SIG-M5 treated with dmso at 0.1 percent for 504 hours (cell line): Measurements from ENCODE around the gene IL24.

ENCODE experiments used
- DNase-seq: peaks from one replicate; lab custom pipeline; 2025; ENCODE audit not compliant: unreplicated experiment; lab: John Stamatoyannopoulos, UW

Gene IL24

GRCh38 chr1:206878456-206878855 is 18.8 kb upstream of the IL24 start:
- DNase-seq: peak; percentile 44

DNA sequence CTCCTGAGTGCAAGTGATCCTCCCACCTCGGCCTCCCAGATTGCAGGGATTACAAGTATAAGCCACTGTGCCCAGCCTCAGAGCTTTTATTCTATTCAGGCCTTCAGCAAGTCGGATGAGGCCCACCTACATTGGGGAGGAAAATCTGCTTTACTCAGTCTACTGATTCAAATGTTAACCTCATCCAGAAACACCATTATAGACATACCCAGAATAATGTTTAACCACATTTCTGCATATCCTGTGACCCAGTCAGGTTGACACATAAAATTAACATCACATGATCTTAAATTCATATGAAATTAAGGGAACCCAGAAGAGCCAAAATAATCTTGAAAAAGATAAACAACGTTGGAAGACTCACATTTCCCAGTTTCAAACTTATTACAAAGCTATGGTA is 16.9 kb upstream of the IL24 start:
- no peak for DNase-seq

DNA sequence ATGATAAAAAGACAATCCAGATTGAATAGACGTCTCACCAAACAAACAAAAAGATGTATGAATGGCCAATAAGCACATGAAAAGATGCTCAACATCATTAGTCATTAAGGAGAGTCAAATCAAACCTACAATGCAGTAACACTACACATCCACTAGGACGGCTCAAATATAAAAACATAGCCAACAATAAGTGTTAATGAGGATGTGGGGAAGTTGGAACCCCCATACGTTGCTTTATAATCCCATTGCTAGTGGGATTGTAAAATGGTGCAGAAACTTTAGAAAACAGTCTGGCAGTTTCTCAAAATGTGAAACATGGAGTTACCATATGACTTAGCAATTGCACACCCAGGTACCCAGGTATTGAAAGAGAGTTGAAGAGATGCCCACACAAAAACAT is 14.7 kb upstream of the IL24 start:
- peak; percentile 32 for DNase-seq

DNA sequence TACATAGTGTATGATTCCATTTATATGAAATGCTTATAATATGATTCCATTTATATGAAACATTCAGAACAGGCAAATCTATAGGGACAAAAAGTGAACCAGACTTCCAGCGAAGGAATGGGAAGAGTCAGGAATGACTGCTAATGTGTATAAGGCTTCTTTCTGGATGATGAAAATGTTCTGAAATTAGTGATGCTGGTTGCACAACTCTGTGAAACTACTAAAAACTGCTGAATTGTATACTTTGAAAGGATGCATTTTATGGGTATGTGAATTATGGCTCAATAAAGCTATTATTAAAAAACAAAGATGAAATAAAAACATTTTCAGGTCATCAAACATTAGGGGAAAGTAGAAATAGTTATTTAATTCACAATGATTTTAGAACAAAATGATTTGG is 14.1 kb upstream of the IL24 start:
- no peak for DNase-seq

DNA sequence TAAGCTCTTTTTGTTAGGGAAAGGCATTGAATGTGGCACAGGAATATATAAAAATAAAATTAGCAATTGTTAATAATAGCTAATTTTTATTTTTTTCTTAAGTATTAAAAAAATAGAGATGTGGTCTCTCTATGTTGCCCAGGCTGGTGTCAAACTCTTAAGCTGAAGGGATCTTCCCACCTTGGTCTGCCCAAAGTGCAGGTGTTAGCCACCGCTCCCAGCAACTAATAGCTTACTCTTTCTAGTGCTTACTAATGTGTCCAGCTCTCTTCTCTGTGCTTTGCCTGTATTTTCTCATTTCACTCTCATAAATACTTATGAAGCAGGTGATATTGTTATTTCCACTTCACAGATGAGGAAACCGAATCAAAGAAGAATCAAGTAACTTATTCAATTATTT is 13.4 kb upstream of the IL24 start:
- DNase-seq: no peak

DNA sequence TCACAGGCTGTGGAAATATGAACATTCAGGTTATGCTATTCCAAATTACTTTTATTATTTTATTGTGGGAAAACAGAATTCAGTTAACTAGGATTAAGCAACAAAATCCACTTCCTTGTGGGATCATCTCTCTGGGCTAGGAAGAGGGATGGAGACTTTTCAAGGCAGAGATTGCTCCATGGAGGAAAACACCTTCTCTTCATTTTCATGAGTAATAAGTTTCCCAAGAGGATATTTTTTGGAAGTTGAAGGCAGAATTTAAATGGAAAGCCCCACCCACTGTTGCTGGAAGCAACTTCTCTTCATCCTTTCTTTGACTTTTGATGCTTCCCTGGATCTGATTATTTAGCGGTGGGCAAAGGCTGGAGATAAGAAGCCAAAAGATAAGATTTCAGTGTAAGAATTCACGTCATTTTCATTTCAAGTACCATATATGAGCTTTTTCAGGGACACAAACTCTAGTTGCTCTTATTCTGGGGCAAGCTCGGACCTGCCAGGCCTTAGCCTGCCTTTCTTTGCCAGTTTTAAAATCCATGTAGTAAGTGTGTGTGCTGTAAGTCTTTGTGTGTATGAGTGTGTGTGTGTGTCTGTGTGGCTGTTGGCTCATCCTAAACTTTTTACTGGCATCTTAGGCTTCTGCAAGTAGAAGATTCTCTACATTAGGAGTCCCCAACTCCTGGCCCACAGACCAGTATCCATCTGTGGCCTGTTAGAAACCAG is 11.7 kb upstream of the IL24 start:
- DNase-seq: no peak

DNA sequence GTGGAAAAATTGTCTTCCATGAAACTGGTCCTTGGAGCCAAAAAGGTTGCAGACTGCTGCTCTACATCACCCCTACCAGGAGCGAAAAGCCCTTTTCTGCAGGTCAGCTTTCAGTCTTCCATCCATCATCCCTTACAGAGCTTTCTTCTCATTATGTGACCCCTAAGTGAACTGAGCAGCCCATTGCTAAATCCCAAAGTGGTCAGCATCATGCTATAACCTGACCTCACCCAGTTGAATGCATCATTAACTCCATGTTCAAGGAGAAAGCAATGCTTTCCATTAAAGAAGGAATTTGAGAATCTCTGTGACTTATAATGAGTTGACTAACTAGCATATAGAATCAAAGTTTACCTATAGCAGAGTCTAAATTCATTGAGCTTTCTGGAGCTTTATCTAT is 10.4 kb upstream of the IL24 start:
- no peak for DNase-seq

- no peak for DNase-seq
These were observed 9.5 kb upstream of the IL24 start for GRCh38 chr1:206887701-206888100.

DNA sequence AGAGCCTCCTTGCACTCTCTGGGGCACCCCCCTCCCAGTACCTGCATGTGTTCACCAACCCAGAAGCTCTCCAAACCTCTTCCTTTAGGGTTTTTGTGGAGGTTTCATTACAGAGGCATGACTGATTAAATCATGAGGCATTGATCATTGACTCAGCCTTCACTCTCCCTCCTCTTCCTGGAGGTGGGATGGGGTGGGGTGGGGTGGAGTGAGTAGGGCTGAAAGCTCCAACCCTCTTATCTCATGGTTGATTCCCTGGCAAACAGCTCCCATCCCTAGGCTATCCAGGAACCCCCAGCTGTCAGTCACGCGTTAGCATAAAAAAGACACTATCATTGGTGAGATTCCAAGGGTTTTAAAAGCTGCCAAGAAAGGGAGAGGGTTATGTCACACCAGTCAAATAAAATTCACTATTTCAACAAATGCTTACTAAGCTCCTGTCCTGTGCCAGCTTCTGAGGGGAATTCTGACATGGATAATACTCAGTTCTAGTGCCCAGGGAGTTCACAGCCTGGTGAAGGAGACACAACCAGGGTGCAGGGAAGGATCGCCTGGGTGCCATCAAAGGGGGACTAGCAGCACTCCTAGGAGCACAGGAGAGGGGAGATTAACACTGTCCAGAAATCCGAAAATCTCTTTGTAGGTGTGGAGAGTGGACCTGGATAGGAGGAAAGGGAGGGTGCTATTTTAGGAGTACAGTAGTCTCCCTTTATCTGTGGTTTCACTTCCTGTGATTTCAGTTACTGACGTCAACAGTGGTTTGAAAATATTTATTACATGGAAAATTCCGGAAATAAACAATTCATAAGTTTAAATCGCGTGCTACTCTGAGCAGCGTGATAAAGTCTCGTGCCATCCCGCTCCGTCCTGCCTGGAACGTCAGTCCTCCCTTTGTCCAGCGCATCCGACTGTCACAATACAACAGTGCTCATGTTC is 6.8 kb upstream of the IL24 start:
- peak; percentile 57 for DNase-seq

GRCh38 chr1:206891412-206891811 is 5.8 kb upstream of the IL24 start:
- no peak for DNase-seq

DNA sequence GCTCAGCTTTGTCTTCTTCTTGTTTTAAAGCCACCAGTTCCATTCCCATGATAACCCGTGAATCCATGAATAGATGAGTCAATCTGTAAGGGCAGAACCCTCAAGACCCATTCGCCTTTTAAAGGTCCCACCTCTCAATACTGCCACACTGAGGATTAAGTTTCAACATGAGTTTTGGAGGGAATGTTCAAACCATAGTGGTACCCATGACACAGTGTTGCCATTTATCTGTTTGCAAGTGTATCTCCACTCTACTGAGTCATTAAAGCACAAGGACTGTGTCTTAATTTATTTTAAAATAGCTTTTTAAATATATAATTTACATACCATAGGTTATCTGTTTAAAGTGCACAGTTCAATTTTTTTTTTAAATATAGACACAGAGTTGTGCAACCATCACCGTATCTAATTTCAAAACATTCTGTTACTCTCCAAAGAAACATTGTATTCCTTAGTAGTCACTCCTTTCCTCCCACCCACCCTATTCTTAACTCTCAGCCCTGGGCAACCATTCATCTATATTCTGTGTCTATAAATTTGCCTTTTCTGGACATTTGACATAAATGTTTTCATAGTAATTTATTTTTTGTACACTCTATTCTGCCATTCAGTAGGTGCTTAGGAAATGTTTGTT is 4.8 kb upstream of the IL24 start:
- DNase-seq: peak; percentile 33

DNA sequence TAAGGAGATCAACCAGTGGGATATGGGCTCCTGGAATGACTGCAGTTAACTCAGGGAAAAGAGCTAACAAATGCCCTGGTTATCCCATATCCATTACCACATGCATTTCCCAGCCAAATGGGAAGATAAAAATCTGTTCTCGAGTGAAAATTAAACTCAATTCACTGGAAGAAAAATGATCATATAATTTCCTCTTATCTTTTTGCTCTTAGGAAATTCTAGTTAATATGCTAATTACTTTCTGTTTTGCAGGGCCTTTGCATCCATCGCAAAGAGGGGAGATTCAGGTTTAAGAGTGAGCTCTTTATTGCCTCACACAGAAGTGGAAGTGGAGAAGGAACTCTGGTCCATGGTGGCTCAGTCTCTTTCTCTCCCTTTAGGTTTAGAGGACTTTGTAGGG is 3.9 kb upstream of the IL24 start:
- no peak for DNase-seq

GRCh38 chr1:206895325-206895724 is 1.9 kb upstream of the IL24 start:
- DNase-seq: no peak

DNA sequence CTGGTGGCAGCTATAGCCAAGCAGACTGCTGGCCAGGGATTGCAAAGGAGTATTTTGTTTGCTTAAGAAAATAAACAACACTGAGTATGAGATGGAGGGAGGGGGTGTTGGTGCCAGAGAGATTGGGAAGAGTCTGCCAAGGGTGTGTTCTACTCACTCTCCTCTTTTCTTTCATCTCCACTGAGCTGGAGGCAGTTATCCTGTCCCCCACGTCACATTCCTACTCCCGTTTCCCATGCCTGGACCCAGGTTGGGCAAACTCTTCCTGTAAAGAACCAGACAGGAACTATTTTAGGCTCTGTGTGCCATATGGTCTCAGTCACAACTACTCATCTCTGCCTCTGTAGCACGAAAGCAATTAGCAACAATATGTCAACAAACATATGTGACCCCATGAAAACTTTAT is 1.4 kb upstream of the IL24 start:
- peak; percentile 16 for DNase-seq

DNA sequence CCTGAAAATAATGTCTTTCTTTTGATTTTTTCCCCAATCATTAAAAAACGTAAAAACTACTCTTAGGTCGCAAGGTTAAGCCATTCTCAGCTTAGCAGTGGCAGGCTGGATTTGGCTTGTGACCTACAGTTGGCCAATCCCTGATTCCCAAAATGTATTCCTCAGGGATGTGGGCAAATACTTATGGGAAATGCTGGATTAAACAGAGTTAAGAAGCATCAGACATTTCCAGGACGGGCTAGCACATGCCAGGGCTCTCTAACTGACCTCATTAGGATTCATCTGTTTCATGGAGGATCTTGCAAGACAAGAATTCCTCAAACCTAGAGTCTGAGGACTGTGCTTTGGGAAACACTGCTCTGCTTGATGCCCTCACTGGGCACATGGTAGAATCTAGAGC is 982 bp upstream of the IL24 start:
- no peak for DNase-seq

GRCh38 chr1:206898089-206898914 is 1.1 kb downstream of the IL24 start:
- DNase-seq: no peak

- DNase-seq: no peak
These were observed 1.7 kb downstream of the IL24 start for GRCh38 chr1:206898915-206899431.

GRCh38 chr1:206899717-206900116 is 2.5 kb downstream of the IL24 start:
- DNase-seq: no peak

GRCh38 chr1:206900149-206900548 is 2.9 kb downstream of the IL24 start:
- no peak for DNase-seq

- no peak for DNase-seq
These were observed 4.7 kb downstream of the IL24 start for GRCh38 chr1:206901944-206902343.

DNA sequence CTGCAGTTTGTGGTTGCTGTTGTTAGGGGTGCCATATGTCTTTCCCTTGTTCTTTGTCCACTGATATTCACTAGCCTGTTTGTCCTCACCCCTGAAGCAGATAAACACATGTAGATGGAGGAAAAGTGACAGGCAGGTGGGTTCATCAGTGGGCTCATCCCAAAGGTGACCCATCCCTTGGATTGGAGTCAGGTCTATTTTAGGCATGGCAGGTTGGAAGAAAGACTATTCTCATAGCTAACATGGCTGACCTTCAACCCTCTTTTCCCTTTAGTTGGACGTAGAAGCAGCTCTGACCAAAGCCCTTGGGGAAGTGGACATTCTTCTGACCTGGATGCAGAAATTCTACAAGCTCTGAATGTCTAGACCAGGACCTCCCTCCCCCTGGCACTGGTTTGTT is 5.5 kb downstream of the IL24 start:
- no peak for DNase-seq
